Endothelial cell of umbilical vein (primary cell): ENCODE results near the gene DNAJC17. TPM values are rescaled to one million over a fixed set of nuclear protein-coding genes. Genes with fewer than 3 reads are reported as not detected.

Experiments used
- BruUV-seq: library from RNA; stranded (reverse); fragments of 400-500 nt; replicated peaks from 2 replicates; lab custom pipeline; 2021; lab: Mats Ljungman, UMichigan
- CTCF ChIA-PET: fragments of 300-600, 350-600 bp; sonication (Branson Sonifier 250); formaldehyde crosslinking; loops from one replicate; lab custom pipeline; 2021; ENCODE audit warnings: antibody characterized with exemption, inconsistent platforms; lab: Charles Lee
- POLR2A ChIA-PET: fragments of 300-600, 350-600 bp; sonication (Branson Sonifier 250); formaldehyde crosslinking; loops from one replicate; lab custom pipeline; 2021; ENCODE audit warnings: antibody characterized with exemption, inconsistent platforms; lab: Charles Lee
- DNase-seq: peaks from one replicate; pipeline ENCODE4 v3.0.0-alpha.2; 2011; ENCODE audit warnings: low read depth, low spot score
- FAIRE-seq: peaks from 2 replicates; lab custom pipeline; 2011; peaks lifted over from hg19 to GRCh38; lab: Jason Lieb, UNC
- H2AFZ ChIP-seq: 2 replicates; pipeline ENCODE4 v1.6.0; 2012; ENCODE audit warnings: low read depth, low read length, control low read depth, inconsistent platforms
- H3K27ac ChIP-seq: 2 replicates; pipeline ENCODE4 v1.5.1; 2011; ENCODE audit warnings: low read depth, mild to moderate bottlenecking, control low read depth, low read length, moderate library complexity; ENCODE audit not compliant: insufficient read depth
- H3K27me3 ChIP-seq, 2 experiments: 2 replicates each; pipeline versions ENCODE4 v1.6.0 to v1.6.1; 2011; ENCODE audit warnings: low read length in 2 of 2, mixed read lengths in 1 of 2; ENCODE audit not compliant: control insufficient read depth in 2 of 2, insufficient read depth in 2 of 2
- H3K36me3 ChIP-seq, 2 experiments: 2 replicates in 1 of 2; 3 replicates in 1 of 2; pipeline ENCODE4 v1.5.1; 2011; ENCODE audit warnings: low read length in 2 of 2, mild to moderate bottlenecking in 1 of 2, moderate library complexity in 1 of 2; ENCODE audit not compliant: control insufficient read depth in 2 of 2, insufficient read depth in 2 of 2; ENCODE audit errors: extremely low read depth in 1 of 2
- H3K4me1 ChIP-seq: 3 replicates; pipeline ENCODE4 v1.5.1; 2011; ENCODE audit warnings: mild to moderate bottlenecking, low read length; ENCODE audit not compliant: control insufficient read depth, insufficient read depth; ENCODE audit errors: extremely low read depth
- H3K4me2 ChIP-seq: 2 replicates; pipeline ENCODE4 v1.6.1; 2011; ENCODE audit warnings: low read length, control low read depth, mixed read lengths; ENCODE audit not compliant: insufficient read depth
- H3K4me3 ChIP-seq, 3 experiments: fragments of 200-600 bp in 1 of 3; sonication (generic), shearing (Covaris generic) in 1 of 3; replicated peaks in 1 of 3; 2 replicates each; pipeline ENCODE4 v1.5.1; 2011 to 2016; ENCODE audit warnings: control low read depth in 3 of 3, low read length in 3 of 3, mild to moderate bottlenecking in 2 of 3, inconsistent platforms in 1 of 3, low read depth in 1 of 3, moderate library complexity in 1 of 3; ENCODE audit not compliant: insufficient read depth in 1 of 3
- H3K79me2 ChIP-seq: 2 replicates; pipeline ENCODE4 v1.6.0; 2012; ENCODE audit warnings: low read length, inconsistent platforms; ENCODE audit not compliant: control insufficient read depth, insufficient read depth
- H3K9ac ChIP-seq: replicated peaks from 2 replicates; pipeline ENCODE3; 2011; ENCODE audit warnings: low read length, control low read depth; ENCODE audit not compliant: insufficient read depth; ENCODE audit errors: extremely low read depth
- H3K9me1 ChIP-seq: replicated peaks from 3 replicates; pipeline ENCODE4 v1.6.0; 2011; ENCODE audit warnings: mild to moderate bottlenecking, low read length; ENCODE audit not compliant: control insufficient read depth, insufficient read depth; ENCODE audit errors: extremely low read depth
- H3K9me3 ChIP-seq: replicated peaks from 2 replicates; pipeline ENCODE4 v1.5.1; 2012; ENCODE audit warnings: low read length, inconsistent platforms; ENCODE audit not compliant: control insufficient read depth, insufficient read depth
- H4K20me1 ChIP-seq: replicated peaks from 2 replicates; pipeline ENCODE3; 2011; ENCODE audit warnings: mild to moderate bottlenecking, low read length; ENCODE audit not compliant: control insufficient read depth, insufficient read depth; ENCODE audit errors: extremely low read depth
- CTCF ChIP-seq, 2 donors: IDR thresholded peaks; 1 replicate in 1 of 2; 2 replicates in 1 of 2; pipeline ENCODE4 v1.5.1; 2011; ENCODE audit warnings: low read length in 2 of 2, mild to moderate bottlenecking in 2 of 2, moderate library complexity in 2 of 2, control low read depth in 1 of 2, inconsistent platforms in 1 of 2, low read depth in 1 of 2; ENCODE audit not compliant: insufficient read depth in 1 of 2; ENCODE audit errors: extremely low read depth in 1 of 2
- EZH2 ChIP-seq: IDR thresholded peaks from 2 replicates; pipeline ENCODE4 v1.6.1; 2012; ENCODE audit warnings: borderline replicate concordance, low read depth, mild to moderate bottlenecking, moderate library complexity, low read length, inconsistent platforms; ENCODE audit not compliant: severe bottlenecking
- FOS ChIP-seq: IDR thresholded peaks from 2 replicates; pipeline ENCODE4 v1.6.1; 2011; ENCODE audit warnings: mild to moderate bottlenecking, low read length, moderate library complexity, borderline replicate concordance; ENCODE audit not compliant: insufficient read depth
- GATA2 ChIP-seq: IDR thresholded peaks from 2 replicates; pipeline ENCODE4 v1.7.0; 2011; ENCODE audit warnings: low read depth, mild to moderate bottlenecking, moderate library complexity, mixed read lengths, low read length; ENCODE audit not compliant: insufficient read length, insufficient read depth
- JUN ChIP-seq: IDR thresholded peaks from 2 replicates; pipeline ENCODE4 v1.6.1; 2011; ENCODE audit warnings: borderline replicate concordance, low read depth; ENCODE audit not compliant: insufficient read length, insufficient read depth
- MYC ChIP-seq: IDR thresholded peaks from one replicate; pipeline ENCODE4 v1.6.1; 2011; ENCODE audit warnings: mild to moderate bottlenecking, low read depth, low read length
- POLR2A ChIP-seq: IDR thresholded peaks from 2 replicates; pipeline ENCODE4 v1.6.1; 2012; ENCODE audit warnings: low read depth, mild to moderate bottlenecking, control low read depth, low read length
- POLR2AphosphoS5 ChIP-seq: IDR thresholded peaks from 2 replicates; pipeline ENCODE4 v1.6.1; 2012; ENCODE audit warnings: low read depth, mild to moderate bottlenecking, control low read depth, low read length, moderate library complexity; ENCODE audit not compliant: insufficient read depth
- dilution Hi-C: fragments of 300-500 bp; cut with MboI; formaldehyde crosslinking; loops from one replicate; pipeline ENCODE4 v1.15.0; 2019; ENCODE audit warnings: low sequenced_read_pairs; ENCODE audit not compliant: extremely low pct_ligation_motif_present
- intact Hi-C: fragments of 100-400 bp; cut with micrococcal nuclease; formaldehyde crosslinking; loops from one replicate; pipeline ENCODE4 v1.10.0; 2022
- polyA plus RNA-seq, 4 experiments: library from polyadenylated mRNA; depleted of rRNA in 3 of 4; stranded (reverse) in 3 of 4; unstranded in 1 of 4; fragments of >200 nt; gene quantifications; 2 replicates each; pipeline versions ENCODE4 v1.2.1 to v1.2.3, GENCODE V29; 2011 to 2012; ENCODE audit warnings: missing spikeins in 1 of 4
- total RNA-seq: library from RNA; stranded (reverse); gene quantifications from 2 replicates; pipeline ENCODE4 v1.2.3, GENCODE V29; 2021
- TF ChIP-seq, protein P1 (sequence below): IDR thresholded peaks from 2 replicates; pipeline ENCODE4 v1.6.1; 2011; ENCODE audit not compliant: insufficient read depth, insufficient read length

Gene DNAJC17
- total and polyA plus RNA-seq, 2 donors (not counting 3 experiments of a cell fraction or from before 2014, with no cell fraction given): 30.7 to 46.4 TPM

DNA sequence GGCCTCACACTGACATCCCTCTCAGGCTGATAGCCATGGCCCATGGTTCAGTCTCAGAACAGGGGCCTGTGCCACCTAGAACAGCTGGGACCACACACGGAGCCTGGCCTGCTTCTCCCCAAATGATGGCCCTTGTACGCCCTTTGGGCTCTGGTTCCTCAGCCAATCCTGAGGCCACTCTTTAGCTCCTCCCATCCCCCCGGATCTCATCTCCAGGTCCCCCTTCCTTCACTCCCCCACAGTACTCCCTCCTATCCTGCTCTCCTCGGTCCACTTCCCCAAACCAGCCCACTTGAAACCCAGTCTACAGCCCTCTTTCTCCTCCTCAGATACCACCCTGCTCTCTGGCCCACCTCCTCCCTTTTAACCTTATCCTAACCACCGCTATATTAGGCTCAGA is 18.2 kb downstream of the DNAJC17 start:
- dilution Hi-C loops (no loop called here), intact Hi-C loops (loop anchor here (5.0 kb wide), 1 partner anchor 103 kb away; the partner anchor contains the start of gene VPS18)
- no peak overlapping the region for H3K27ac ChIP-seq
- DNase-seq: no peak
- H3K9me1 ChIP-seq: no peaks in the 10 kb centered on the region
- H3K4me1 ChIP-seq: peaks cover 34% of the 10 kb centered on the region
- ChIA-PET CTCF (interaction anchor here (2.5 kb wide), 1 partner anchor 25 kb away, joined by 7 read pairs; the partner anchor contains the start of gene GCHFR), POLR2A (no interaction called here)
- no peak overlapping the region for H3K9ac ChIP-seq
- no peaks in the 10 kb centered on the region for H3K27me3 ChIP-seq
- TF ChIP-seq FOS (no peak), GATA2 (no peak), EZH2 (no peak), MYC (no peak), CTCF (IDR thresholded peaks at IDR 0.05; ENCODE audit: extremely low read depth in 1 of 2, insufficient read depth in 1 of 2, low read depth in 1 of 2, low read length in 2 of 2) (no peak), POLR2A (no peak), JUN (no peak), POLR2AphosphoS5 (no peak)
- TF ChIP-seq, protein P1, sequence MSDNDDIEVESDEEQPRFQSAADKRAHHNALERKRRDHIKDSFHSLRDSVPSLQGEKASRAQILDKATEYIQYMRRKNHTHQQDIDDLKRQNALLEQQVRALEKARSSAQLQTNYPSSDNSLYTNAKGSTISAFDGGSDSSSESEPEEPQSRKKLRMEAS: no peak
- peaks cover 23% of the 10 kb centered on the region for H3K79me2 ChIP-seq
- no peak overlapping the region for H3K4me3 ChIP-seq
- no peak for FAIRE-seq
- H3K4me2 ChIP-seq: no peak overlapping the region
- no peak overlapping the region for H2AFZ ChIP-seq
- H3K36me3 ChIP-seq: no peaks in the 10 kb centered on the region
- BruUV-seq: no TSS peak
- no peaks in the 10 kb centered on the region for H4K20me1 ChIP-seq
- H3K9me3 ChIP-seq: no peaks in the 10 kb centered on the region
